ENCODE measurements around the gene EBI3.

- TF ChIP-seq POLR2AphosphoS5 (IDR thresholded peaks at IDR 0.05; ENCODE audit: insufficient read depth in 1 of 2, low read depth in 1 of 2) (no peak), CTCF (IDR thresholded peaks at IDR 0.05) (no peak), POLR2A (IDR thresholded peaks at IDR 0.05) (no peak)
Measured at GRCh38 chr19:4228765-4229178, 551 bp upstream of the EBI3 start.

All from vagina (tissue), 2 donors.